ENCODE measurements around the gene SERPINC1. TPM values are rescaled to one million over a fixed set of nuclear protein-coding genes. Genes with fewer than 3 reads are reported as not detected.

SERPINC1 gene
- polyA plus RNA-seq, 1 donor (not counting 4 experiments of a cell fraction or from before 2014, with no cell fraction given) = 0.14 TPM

GRCh38 chr1:173893611-173894010 lies 23.5 kb downstream of the SERPINC1 start:
- H3K4me2 ChIP-seq (ENCODE audit: control insufficient read depth, extremely low read depth, insufficient read depth, low read depth, low read length) = peak overlapping the region; percentile 4
- no peak overlapping the region for H3K9ac ChIP-seq (ENCODE audit: control insufficient read depth, extremely low read depth, insufficient read depth, low read length)
- H3K27me3 ChIP-seq (ENCODE audit: control insufficient read depth, extremely low read depth, insufficient read depth, low read length) = no peaks in the 10 kb centered on the region
- no peaks in the 10 kb centered on the region for H3K79me2 ChIP-seq (ENCODE audit: control insufficient read depth, insufficient read depth, low read length)
- no peak for TF ChIP-seq EZH2 (IDR thresholded peaks at IDR 0.05; ENCODE audit: low read length)
- no peak overlapping the region for H2AFZ ChIP-seq (ENCODE audit: control insufficient read depth, low read length)
- no peak overlapping the region for H3K27ac ChIP-seq (ENCODE audit: control insufficient read depth, insufficient read depth, low read length)
- H3K4me1 ChIP-seq (ENCODE audit: control insufficient read depth, extremely low read depth, insufficient read depth, low read length) = peaks cover 8% of the 10 kb centered on the region
- H3K9me3 ChIP-seq (ENCODE audit: control insufficient read depth, low read depth, low read length) = no peaks in the 10 kb centered on the region
- DNase-seq (ENCODE audit: low read depth, low spot score) = no peak
- no peaks in the 10 kb centered on the region for H4K20me1 ChIP-seq (ENCODE audit: control insufficient read depth, extremely low read depth, insufficient read depth, low read length)
- FAIRE-seq = no peak
- no peaks in the 10 kb centered on the region for H3K36me3 ChIP-seq (ENCODE audit: control insufficient read depth in 2 of 2, extremely low read depth in 1 of 2, insufficient read depth in 2 of 2, low read length in 2 of 2)
- dilution Hi-C loops (cut with MboI; ENCODE audit: extremely low pct_ligation_motif_present, low sequenced_read_pairs) = no loop called here
- H3K9me1 ChIP-seq (ENCODE audit: control insufficient read depth, extremely low read depth, insufficient read depth, low read length) = no peaks in the 10 kb centered on the region
- no peak overlapping the region for H3K4me3 ChIP-seq (ENCODE audit: control insufficient read depth in 2 of 3, extremely low read depth in 1 of 3, insufficient read depth in 2 of 3, low read depth in 1 of 3, low read length in 3 of 3)

DNA sequence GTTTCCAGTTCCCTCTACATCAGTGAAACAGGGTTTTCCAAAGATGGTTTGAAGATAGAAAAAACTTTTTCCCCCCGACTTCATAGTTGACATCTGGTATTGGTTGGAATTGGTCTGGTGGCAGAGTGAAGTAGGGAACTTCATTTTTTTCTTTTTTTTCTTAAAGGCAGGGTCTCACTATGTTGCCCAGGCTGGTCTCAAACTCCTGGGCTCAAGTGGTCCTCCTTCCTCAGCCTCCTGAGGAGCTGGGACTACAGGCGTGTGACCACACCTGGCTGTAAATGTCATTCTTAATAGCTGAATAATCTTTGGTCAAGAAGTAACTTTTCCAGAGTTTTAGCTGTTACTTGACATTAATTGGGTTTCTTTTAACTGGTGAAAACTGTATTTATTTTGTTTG lies 27.2 kb downstream of the SERPINC1 start:
- TF ChIP-seq CTCF (optimal IDR thresholded peaks at IDR 0.05 in 1 of 3, IDR thresholded peaks at IDR 0.05 in 1 of 3, conservative IDR thresholded peaks at IDR 0.05 in 1 of 3; ENCODE audit: extremely low read depth in 1 of 3, insufficient read depth in 2 of 3, low read length in 3 of 3) (no peak), EZH2 (IDR thresholded peaks at IDR 0.05; ENCODE audit: low read length) (no peak)
- Histone ChIP-seq H2AFZ (ENCODE audit: control insufficient read depth, low read length) (no peak overlapping the region), H3K4me2 (ENCODE audit: control insufficient read depth, extremely low read depth, insufficient read depth, low read depth, low read length) (no peak overlapping the region), H3K4me3 (ENCODE audit: control insufficient read depth in 2 of 3, extremely low read depth in 1 of 3, insufficient read depth in 2 of 3, low read depth in 1 of 3, low read length in 3 of 3) (no peak overlapping the region), H3K9ac (ENCODE audit: control insufficient read depth, extremely low read depth, insufficient read depth, low read length) (no peak overlapping the region), H3K27ac (ENCODE audit: control insufficient read depth, insufficient read depth, low read length) (no peak overlapping the region), H3K4me1 (ENCODE audit: control insufficient read depth, extremely low read depth, insufficient read depth, low read length) (peaks cover 8% of the 10 kb centered on the region), H3K36me3 (ENCODE audit: control insufficient read depth in 2 of 2, extremely low read depth in 1 of 2, insufficient read depth in 2 of 2, low read length in 2 of 2) (peaks cover 3 to 10% of the 10 kb centered on the region in 2 experiments), H3K27me3 (ENCODE audit: control insufficient read depth, extremely low read depth, insufficient read depth, low read length) (no peaks in the 10 kb centered on the region), H3K9me3 (ENCODE audit: control insufficient read depth, low read depth, low read length) (no peaks in the 10 kb centered on the region), H3K9me1 (ENCODE audit: control insufficient read depth, extremely low read depth, insufficient read depth, low read length) (no peaks in the 10 kb centered on the region), H4K20me1 (ENCODE audit: control insufficient read depth, extremely low read depth, insufficient read depth, low read length) (no peaks in the 10 kb centered on the region), H3K79me2 (ENCODE audit: control insufficient read depth, insufficient read depth, low read length) (no peaks in the 10 kb centered on the region)
- DNase-seq (ENCODE audit: low read depth, low spot score) (no peak), FAIRE-seq (no peak)
- dilution Hi-C loops (cut with MboI; ENCODE audit: extremely low pct_ligation_motif_present, low sequenced_read_pairs) = no loop called here

DNA sequence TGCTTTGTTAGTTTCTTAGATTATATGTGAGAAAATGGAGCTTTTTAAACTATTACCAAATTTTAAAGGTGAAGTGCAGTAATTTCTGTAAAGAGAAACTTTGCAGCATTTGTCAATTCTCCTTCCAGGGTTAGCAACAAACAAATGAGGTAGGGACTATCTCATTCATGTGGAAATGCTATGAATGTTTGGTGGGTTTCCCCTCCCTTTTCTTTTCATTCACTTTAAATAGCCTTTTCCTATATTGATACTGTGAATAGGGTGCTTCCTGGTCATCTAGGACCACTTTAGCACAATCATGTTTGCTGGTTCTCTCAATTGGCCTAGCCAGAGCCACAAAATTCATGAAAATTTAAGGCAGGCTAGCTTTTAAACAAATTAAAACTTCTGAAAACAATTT lies 28.4 kb downstream of the SERPINC1 start:
- TF ChIP-seq EZH2 (IDR thresholded peaks at IDR 0.05; ENCODE audit: low read length) (no peak), CTCF (optimal IDR thresholded peaks at IDR 0.05 in 1 of 3, IDR thresholded peaks at IDR 0.05 in 1 of 3, conservative IDR thresholded peaks at IDR 0.05 in 1 of 3; ENCODE audit: extremely low read depth in 1 of 3, insufficient read depth in 2 of 3, low read length in 3 of 3) (no peak)
- no peak for FAIRE-seq
- H3K9ac ChIP-seq (ENCODE audit: control insufficient read depth, extremely low read depth, insufficient read depth, low read length) = no peak overlapping the region
- no peak overlapping the region for H3K4me3 ChIP-seq (ENCODE audit: control insufficient read depth in 2 of 3, extremely low read depth in 1 of 3, insufficient read depth in 2 of 3, low read depth in 1 of 3, low read length in 3 of 3)
- no peak overlapping the region for H2AFZ ChIP-seq (ENCODE audit: control insufficient read depth, low read length)
- no peaks in the 10 kb centered on the region for H3K9me1 ChIP-seq (ENCODE audit: control insufficient read depth, extremely low read depth, insufficient read depth, low read length)
- peaks cover 2% of the 10 kb centered on the region for H3K4me1 ChIP-seq (ENCODE audit: control insufficient read depth, extremely low read depth, insufficient read depth, low read length)
- H3K27ac ChIP-seq (ENCODE audit: control insufficient read depth, insufficient read depth, low read length) = no peak overlapping the region
- no peaks in the 10 kb centered on the region for H4K20me1 ChIP-seq (ENCODE audit: control insufficient read depth, extremely low read depth, insufficient read depth, low read length)
- DNase-seq (ENCODE audit: low read depth, low spot score) = no peak
- dilution Hi-C loops (cut with MboI; ENCODE audit: extremely low pct_ligation_motif_present, low sequenced_read_pairs) = no loop called here
- H3K4me2 ChIP-seq (ENCODE audit: control insufficient read depth, extremely low read depth, insufficient read depth, low read depth, low read length) = no peak overlapping the region
- H3K36me3 ChIP-seq (ENCODE audit: control insufficient read depth in 2 of 2, extremely low read depth in 1 of 2, insufficient read depth in 2 of 2, low read length in 2 of 2) = peaks cover 3 to 10% of the 10 kb centered on the region in 2 experiments
- no peaks in the 10 kb centered on the region for H3K79me2 ChIP-seq (ENCODE audit: control insufficient read depth, insufficient read depth, low read length)
- no peaks in the 10 kb centered on the region for H3K27me3 ChIP-seq (ENCODE audit: control insufficient read depth, extremely low read depth, insufficient read depth, low read length)
- H3K9me3 ChIP-seq (ENCODE audit: control insufficient read depth, low read depth, low read length) = no peaks in the 10 kb centered on the region

Data from keratinocyte (primary cell).